ENCODE data around the gene RAF1.
"Not testable (repeated sequence)": the region's sequence is repeated elsewhere in the genome, so short reads cannot be mapped to it uniquely, and the experiment has no call there.

RAF1 gene

GRCh38 chr3:12556690-12557472, 107.0 kb downstream of the RAF1 start, which contains the start of gene MKRN2:
TSS of gene MKRN2 (plus strand) at chr3:12557087. CDS start at chr3:12557151, 64 bp downstream.
- DNase-seq, result peak; percentile 78

GRCh38 chr3:12556314-12556689, 107.6 kb downstream of the RAF1 start:
- DNase-seq, result no peak

- DNase-seq, result no peak
Observed at GRCh38 chr3:12553921-12554391, 110.0 kb downstream of the RAF1 start.

GRCh38 chr3:12549971-12550760, 113.8 kb downstream of the RAF1 start:
- no peak for DNase-seq

GRCh38 chr3:12545473-12545791, 118.5 kb downstream of the RAF1 start, which contains the start of gene MKRN2OS:
TSS of gene MKRN2OS (minus strand) at chr3:12545499. CDS start at chr3:12545464, 35 bp downstream.
- DNase-seq, result no peak

GRCh38 chr3:12544652-12545472, 119.1 kb downstream of the RAF1 start:
- no peak for DNase-seq

DNA sequence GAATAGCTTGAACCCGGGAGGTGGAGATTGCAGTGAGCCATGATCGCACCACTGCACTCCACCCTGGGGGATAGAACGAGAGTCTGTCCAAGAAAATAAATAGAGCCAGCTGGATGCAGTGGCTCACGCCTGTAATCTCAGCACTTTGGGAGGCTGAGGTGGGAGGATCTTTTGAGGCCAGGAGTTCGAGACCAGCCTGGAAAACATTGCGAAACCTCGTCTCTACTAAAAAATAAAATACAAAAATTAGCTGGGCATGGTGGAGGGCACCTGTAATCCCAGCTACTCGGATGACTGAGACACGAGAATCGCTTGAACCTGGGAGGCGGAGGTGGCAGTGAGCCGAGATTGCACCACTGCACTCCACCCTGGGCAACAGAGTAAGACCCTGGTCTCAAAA, 120.4 kb downstream of the RAF1 start:
- DNase-seq, result not testable (repeated sequence)

- DNase-seq, result no peak
Observed at GRCh38 chr3:12541625-12542024, 122.3 kb downstream of the RAF1 start.

GRCh38 chr3:12536423-12536822, 127.5 kb downstream of the RAF1 start:
- no peak for DNase-seq
